ENCODE measurements around the gene WSB2.

The WSB2 gene

DNA sequence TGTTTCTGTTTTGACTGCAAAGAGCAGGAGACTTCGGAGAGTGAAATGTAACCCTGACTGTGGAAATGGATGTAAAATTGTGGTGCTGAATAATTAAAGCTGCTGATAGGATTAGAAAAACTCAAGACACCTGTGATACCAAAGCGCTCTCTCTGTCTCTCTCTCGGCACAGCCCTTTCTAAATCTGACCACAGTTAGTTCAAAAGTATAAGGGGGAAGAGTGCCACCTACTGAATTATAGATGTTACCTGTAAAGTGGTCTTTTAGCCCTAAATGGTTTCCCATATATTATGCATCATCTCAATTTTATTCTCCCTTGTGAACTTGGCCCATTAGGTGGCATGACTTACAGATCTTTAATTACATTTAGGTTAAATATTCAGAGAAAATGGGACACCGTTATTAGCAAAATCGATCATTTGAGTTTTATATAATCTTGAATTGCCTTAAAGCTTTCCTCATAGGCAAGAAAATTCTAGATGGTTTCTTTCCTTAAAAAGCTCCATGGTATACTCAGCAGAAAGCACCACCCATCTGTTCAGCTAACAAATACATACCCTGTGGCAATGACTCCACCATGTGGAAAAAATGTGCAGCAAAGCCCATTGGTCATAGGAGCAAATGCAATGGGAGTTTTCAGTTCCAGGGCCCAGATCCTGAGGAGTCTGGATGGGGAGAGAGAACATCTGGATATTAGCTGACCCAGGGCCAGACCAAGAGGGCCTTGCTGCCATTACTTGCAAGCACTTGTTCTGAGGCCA, 26.4 kb downstream of the WSB2 start:
- FAIRE-seq (no peak), DNase-seq (ENCODE audit: insufficient read length, low spot score) (no peak)
- TF ChIP-seq, protein P1, sequence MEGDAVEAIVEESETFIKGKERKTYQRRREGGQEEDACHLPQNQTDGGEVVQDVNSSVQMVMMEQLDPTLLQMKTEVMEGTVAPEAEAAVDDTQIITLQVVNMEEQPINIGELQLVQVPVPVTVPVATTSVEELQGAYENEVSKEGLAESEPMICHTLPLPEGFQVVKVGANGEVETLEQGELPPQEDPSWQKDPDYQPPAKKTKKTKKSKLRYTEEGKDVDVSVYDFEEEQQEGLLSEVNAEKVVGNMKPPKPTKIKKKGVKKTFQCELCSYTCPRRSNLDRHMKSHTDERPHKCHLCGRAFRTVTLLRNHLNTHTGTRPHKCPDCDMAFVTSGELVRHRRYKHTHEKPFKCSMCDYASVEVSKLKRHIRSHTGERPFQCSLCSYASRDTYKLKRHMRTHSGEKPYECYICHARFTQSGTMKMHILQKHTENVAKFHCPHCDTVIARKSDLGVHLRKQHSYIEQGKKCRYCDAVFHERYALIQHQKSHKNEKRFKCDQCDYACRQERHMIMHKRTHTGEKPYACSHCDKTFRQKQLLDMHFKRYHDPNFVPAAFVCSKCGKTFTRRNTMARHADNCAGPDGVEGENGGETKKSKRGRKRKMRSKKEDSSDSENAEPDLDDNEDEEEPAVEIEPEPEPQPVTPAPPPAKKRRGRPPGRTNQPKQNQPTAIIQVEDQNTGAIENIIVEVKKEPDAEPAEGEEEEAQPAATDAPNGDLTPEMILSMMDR (IDR thresholded peaks at IDR 0.05; ENCODE audit: insufficient read depth, missing control alignments): peak; percentile 61

DNA sequence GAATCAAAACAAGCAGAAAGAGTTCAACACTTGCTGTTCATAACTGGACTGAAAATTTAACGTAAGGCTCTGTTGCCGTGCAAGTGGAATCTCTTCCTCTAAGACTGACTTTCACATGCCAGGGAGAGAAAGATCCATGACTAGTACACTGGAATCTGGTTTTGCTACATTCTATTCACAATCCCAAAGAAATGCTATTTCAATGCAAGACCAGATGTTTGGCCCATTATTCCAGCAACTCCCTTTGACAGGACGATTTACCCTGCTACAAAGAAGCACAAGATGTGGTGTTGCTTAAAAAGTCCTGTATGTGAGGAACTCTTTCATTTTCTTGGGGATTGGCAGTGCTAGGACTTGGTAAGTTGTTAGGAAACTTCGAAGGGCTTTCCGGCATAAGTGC, 27.1 kb downstream of the WSB2 start:
- FAIRE-seq: no peak
- TF ChIP-seq, protein P1 (IDR thresholded peaks at IDR 0.05; ENCODE audit: insufficient read depth, missing control alignments): no peak

DNA sequence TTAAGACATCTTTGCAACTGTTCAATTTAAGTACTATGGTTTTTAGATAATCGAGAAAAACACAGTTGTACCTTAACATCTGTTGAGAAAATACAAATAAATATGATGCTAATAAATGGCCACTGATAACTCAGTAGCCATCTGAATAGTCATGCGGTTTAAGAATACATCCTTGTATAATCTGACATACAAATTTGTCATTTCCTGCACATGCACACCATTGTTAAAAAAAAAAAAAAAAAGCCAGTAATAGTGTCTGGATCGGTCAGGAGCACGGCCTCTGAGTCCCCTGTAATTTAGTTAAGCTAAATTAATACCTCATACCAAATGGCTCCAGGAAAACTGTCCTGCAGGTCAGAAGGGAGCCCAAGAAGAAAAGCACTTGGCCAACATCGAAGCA, 27.7 kb downstream of the WSB2 start:
- DNase-seq (ENCODE audit: insufficient read length, low spot score) (no peak), FAIRE-seq (no peak)
- TF ChIP-seq, protein P1 (IDR thresholded peaks at IDR 0.05; ENCODE audit: insufficient read depth, missing control alignments): no peak

More for the DNA sequence above, 27.1 kb downstream of the WSB2 start:
- no peak for DNase-seq (ENCODE audit: insufficient read length, low spot score)

DNA sequence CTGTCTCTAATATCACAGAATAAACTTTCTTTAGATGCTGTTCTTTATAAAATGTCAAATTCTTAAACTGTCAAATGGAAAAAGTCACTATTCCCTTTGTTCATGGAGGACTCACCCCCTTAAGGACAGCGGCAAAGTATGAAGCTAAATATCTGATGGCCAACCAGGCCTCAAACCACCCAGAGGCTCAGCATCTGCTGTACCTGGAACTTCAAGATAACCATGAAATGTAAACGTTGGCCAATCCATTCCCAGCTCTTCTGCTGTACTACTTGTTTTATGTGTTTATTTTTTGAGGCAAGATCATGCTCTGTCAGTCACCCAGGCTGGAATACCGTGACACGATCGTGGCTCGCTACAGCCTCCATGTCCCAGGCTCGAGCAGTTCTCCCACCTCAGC, 28.8 kb downstream of the WSB2 start:
- FAIRE-seq (no peak), DNase-seq (ENCODE audit: insufficient read length, low spot score) (no peak)
- TF ChIP-seq, protein P1 (IDR thresholded peaks at IDR 0.05; ENCODE audit: insufficient read depth, missing control alignments): no peak

DNA sequence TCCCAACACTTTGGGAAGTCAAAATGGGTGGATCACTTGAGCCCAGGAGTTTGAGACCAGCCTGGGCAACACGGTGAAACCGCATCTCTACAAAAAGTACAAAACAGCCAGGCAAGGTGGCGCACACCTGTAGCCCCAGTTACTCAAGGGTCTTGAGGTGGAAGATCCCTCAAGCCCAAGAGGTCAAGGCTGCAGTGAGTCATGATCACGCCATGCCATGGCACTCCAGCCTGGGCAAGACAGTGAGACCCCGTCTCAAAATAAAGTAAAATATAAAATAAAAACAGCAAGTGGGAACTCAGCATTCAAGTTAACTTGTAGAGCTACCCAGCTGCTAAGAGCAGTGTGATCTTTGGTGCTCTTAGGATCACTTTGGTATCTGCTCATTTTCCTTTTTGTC, 31.8 kb downstream of the WSB2 start:
- DNase-seq (ENCODE audit: insufficient read length, low spot score) (no peak), FAIRE-seq (no peak)
- TF ChIP-seq, protein P1 (IDR thresholded peaks at IDR 0.05; ENCODE audit: insufficient read depth, missing control alignments): no peak

DNA sequence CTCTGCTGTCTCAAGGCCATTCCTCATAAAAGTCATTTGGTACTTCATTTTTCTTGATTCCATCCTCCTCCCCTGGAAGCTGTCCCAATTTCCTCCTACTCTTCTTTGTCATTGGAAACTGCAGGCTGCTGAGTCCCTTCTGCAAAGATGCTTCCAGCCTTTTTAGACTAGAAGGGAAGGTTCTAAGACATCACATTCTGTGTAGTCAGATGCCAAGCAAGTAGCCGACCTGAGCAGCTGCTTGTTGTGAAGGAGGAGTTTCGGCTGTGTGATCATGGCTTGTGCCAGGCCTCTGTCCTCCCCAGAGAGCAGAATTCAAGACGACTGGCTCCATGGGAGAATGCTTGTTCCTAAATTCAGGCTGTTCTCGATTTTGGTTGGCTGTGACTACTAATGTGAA, 35.8 kb downstream of the WSB2 start:
- DNase-seq (ENCODE audit: insufficient read length, low spot score) (no peak), FAIRE-seq (no peak)
- TF ChIP-seq, protein P1 (IDR thresholded peaks at IDR 0.05; ENCODE audit: insufficient read depth, missing control alignments): no peak

DNA sequence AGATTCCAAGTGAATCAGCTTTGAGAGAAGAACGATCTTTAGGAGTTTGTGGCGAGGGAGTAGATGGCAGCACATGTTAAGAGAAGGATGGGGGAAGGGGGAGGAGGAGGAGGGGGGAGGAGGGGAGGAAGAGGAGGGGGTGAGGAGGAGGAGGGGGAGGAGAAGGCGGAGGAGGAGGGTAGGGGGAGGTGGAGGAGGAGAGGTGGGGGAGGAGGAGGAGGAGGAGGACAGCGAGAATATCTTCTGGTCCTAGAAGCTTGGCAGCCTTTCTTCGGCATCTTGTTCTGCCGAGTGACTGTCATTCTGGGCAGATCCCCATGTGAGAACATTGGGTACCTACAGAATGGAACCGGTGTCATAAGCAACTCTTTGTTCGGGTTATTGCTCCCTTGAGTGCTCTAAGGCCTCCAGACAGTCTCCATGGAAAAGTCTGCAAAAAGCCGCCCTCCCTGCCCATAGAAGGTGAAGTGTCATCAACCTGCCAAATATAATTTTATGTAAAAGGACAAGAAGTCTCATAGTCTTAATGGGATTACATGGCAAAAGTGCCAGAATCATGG, 37.6 kb downstream of the WSB2 start:
- FAIRE-seq (no peak), DNase-seq (ENCODE audit: insufficient read length, low spot score) (no peak)
- TF ChIP-seq, protein P1 (IDR thresholded peaks at IDR 0.05; ENCODE audit: insufficient read depth, missing control alignments): no peak
